Type B pancreatic cell (in vitro differentiated cells): ENCODE measurements around the gene NRAP. TPM values are rescaled to one million over a fixed set of nuclear protein-coding genes. Genes with fewer than 3 reads are reported as not detected.

ENCODE experiments used
- DNase-seq: peaks from one replicate; pipeline ENCODE4 v3.0.0; 2021; ENCODE audit warnings: mixed read lengths; ENCODE audit not compliant: unreplicated experiment; ENCODE audit errors: extremely low spot score
- H3K27ac Mint-ChIP-seq: 2 replicates; pipeline ENCODE4 v1.8.0; 2021; ENCODE audit warnings: mild to moderate bottlenecking, mixed read lengths
- H3K27me3 Mint-ChIP-seq: 2 replicates; pipeline ENCODE4 v1.8.0; 2021; ENCODE audit warnings: mixed read lengths
- H3K36me3 Mint-ChIP-seq: 2 replicates; pipeline ENCODE4 v1.8.0; 2021; ENCODE audit warnings: mixed read lengths
- H3K4me1 Mint-ChIP-seq: one replicate; pipeline ENCODE4 v1.8.0; 2021; ENCODE audit warnings: mixed read lengths; ENCODE audit not compliant: unreplicated experiment
- H3K4me3 Mint-ChIP-seq: 2 replicates; pipeline ENCODE4 v1.8.0; 2021; ENCODE audit warnings: mild to moderate bottlenecking, mixed read lengths
- H3K9me3 Mint-ChIP-seq: 2 replicates; pipeline ENCODE4 v1.8.0; 2021; ENCODE audit warnings: mixed read lengths
- CTCF ChIP-seq: fragments of 200-600 bp; sonication (generic); conservative IDR thresholded peaks from 2 replicates; pipeline ENCODE4 v1.5.0; 2021; ENCODE audit warnings: antibody characterized with exemption, mild to moderate bottlenecking
- total RNA-seq: library from RNA; stranded (reverse); gene quantifications from 2 replicates; pipeline ENCODE4 v1.2.1, GENCODE V29; 2021; ENCODE audit warnings: low replicate concordance

Gene NRAP
- total RNA-seq, 1 donor from 2014 or later: not detected

- Mint-ChIP-seq H3K4me1 (peaks cover 14% of the 10 kb centered on the region), H3K27me3 (no peaks in the 10 kb centered on the region), H3K9me3 (peaks cover 11% of the 10 kb centered on the region), H3K4me3 (peak overlapping the region; percentile 42), H3K36me3 (peaks cover 26% of the 10 kb centered on the region), H3K27ac (no peak overlapping the region)
- no peak for TF ChIP-seq CTCF
- no peak for DNase-seq
Measured at GRCh38 chr10:113681533-113682470, 18.0 kb upstream of the NRAP start.

- no peak for DNase-seq
- no peak for TF ChIP-seq CTCF
- H3K4me3 Mint-ChIP-seq: peak overlapping the region; percentile 96
- H3K27me3 Mint-ChIP-seq: no peaks in the 10 kb centered on the region
- peaks cover 14% of the 10 kb centered on the region for H3K4me1 Mint-ChIP-seq
- H3K9me3 Mint-ChIP-seq: peaks cover 11% of the 10 kb centered on the region
- peaks cover 22% of the 10 kb centered on the region for H3K36me3 Mint-ChIP-seq
- peak overlapping the region; percentile 92 for H3K27ac Mint-ChIP-seq
Measured at GRCh38 chr10:113680190-113681111, 16.6 kb upstream of the NRAP start.

GRCh38 chr10:113679463-113680189 is 15.8 kb upstream of the NRAP start, which contains the start of gene CASP7:
CASP7 (plus strand) TSS chr10:113679912; CDS start chr10:113697494, 17,582 bp downstream.
- peaks cover 17% of the 10 kb centered on the region for H3K36me3 Mint-ChIP-seq
- peaks cover 6% of the 10 kb centered on the region for H3K9me3 Mint-ChIP-seq
- H3K4me3 Mint-ChIP-seq: peak within 1 kb of the TSS; percentile 96
- peaks cover 14% of the 10 kb centered on the region for H3K4me1 Mint-ChIP-seq
- peak within 1 kb of the TSS; percentile 92 for H3K27ac Mint-ChIP-seq
- TF ChIP-seq CTCF: no peak
- H3K27me3 Mint-ChIP-seq: peaks cover 2% of the 10 kb centered on the region
- peak; percentile 85 for DNase-seq

- Mint-ChIP-seq H3K27me3 (peaks cover 7% of the 10 kb centered on the region), H3K9me3 (peaks cover 10% of the 10 kb centered on the region), H3K27ac (peak overlapping the region; percentile 21), H3K4me1 (no peaks in the 10 kb centered on the region), H3K4me3 (no peak overlapping the region), H3K36me3 (no peaks in the 10 kb centered on the region)
- TF ChIP-seq CTCF: no peak
- no peak for DNase-seq
Measured at GRCh38 chr10:113666682-113667252, 2.9 kb upstream of the NRAP start.
